Measurements from ENCODE around the gene COMMD1.
"Not testable (repeated sequence)": the region's sequence is repeated elsewhere in the genome, so short reads cannot be mapped to it uniquely, and the experiment has no call there.

Gene COMMD1

DNA sequence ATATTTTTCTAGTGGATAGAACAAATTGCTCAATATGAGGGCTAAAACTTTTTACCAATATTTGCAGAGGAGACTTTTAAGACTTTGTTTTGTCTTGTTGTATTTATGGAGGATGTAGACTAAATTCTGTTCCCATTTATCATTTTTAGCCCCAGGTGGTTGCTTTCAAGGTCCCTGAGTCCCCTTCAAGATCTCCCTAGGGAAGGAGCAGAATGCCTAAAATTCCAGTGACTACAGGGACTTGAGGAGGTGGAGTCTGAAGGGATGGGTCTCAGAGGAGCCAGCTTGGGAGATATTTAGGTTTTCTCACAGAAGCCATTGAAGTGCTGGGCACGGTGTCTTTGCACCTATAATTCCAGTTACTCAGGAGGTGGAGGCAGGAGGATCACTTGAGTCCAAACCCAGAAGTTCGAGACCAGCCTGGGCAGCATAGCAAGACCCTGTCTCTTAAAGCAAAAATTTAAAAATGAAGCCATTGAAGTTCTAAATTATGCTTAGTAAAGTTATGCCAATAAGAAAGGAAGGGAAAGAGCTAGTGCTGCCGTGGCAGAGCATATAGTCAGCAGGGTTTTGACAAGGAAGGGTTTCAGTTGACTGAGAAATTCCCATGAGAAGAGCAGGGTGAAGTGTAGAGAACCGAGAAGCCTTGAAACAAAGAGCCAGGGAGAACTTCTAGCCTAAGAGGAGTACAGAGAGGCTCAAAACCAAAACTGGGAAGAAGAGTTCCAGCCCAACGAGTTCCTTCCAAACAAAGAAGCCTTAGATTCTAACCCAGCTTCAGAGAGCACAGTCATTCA lies 43.4 kb downstream of the COMMD1 start:
- TF ChIP-seq, protein P1, sequence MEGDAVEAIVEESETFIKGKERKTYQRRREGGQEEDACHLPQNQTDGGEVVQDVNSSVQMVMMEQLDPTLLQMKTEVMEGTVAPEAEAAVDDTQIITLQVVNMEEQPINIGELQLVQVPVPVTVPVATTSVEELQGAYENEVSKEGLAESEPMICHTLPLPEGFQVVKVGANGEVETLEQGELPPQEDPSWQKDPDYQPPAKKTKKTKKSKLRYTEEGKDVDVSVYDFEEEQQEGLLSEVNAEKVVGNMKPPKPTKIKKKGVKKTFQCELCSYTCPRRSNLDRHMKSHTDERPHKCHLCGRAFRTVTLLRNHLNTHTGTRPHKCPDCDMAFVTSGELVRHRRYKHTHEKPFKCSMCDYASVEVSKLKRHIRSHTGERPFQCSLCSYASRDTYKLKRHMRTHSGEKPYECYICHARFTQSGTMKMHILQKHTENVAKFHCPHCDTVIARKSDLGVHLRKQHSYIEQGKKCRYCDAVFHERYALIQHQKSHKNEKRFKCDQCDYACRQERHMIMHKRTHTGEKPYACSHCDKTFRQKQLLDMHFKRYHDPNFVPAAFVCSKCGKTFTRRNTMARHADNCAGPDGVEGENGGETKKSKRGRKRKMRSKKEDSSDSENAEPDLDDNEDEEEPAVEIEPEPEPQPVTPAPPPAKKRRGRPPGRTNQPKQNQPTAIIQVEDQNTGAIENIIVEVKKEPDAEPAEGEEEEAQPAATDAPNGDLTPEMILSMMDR (IDR thresholded peaks at IDR 0.05; ENCODE audit: low read depth, low read length): no peak
- no peak for DNase-seq (ENCODE audit: extremely low read depth, low read depth)

DNA sequence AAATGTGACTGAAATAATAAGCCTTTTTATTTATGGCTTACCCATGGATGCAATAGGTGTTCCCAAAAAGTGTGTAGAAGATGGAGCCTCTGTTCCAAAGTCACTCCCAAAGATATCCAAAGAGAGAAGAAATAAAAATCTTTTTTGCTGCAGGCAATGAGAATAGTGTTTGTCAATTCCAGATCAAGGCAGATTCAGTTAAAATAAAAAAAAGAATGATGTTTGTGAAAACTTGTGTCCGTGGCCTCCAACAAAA lies 43.9 kb downstream of the COMMD1 start:
- DNase-seq (ENCODE audit: extremely low read depth, low read depth): no peak

DNA sequence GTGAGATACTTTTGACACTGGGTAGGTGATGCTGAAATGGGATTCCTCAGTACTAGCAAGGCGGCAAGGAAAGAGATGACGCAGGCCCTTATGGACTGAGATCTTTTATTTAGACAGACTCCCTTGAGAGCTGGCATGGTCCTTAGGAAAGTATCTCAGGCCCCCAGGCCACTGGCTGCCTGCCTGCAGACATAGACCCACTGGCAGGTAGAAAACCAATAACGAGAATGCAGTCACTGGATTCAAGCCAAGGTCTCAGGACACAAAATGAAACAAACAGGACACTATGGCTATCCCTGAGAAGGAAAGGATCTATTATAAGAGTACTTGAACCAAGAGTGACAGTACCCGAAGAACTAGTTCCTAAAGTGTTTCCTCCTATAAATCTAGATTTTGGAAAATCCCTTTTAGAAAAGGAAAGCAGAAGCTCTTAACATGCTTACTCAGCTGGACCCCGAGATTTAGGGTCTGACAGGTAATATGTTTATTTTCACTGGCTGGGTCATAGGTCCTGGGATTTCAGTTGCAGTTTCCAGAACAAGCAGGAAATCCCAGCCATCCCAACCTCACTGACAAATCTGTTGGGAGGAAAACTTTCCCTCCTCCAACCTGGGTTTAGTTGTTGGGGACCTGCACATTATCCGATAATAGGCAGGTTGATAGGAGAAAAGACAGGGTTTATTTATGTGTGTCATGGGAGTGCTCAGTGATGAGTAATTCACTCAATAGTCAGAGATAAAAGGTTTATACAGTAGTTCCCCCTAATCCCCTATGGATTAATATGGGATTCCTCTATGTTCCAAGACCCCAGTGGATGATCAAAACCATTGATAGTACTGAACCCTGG lies 44.5 kb downstream of the COMMD1 start:
- no peak for DNase-seq (ENCODE audit: extremely low read depth, low read depth)
- TF ChIP-seq, protein P1 (IDR thresholded peaks at IDR 0.05; ENCODE audit: low read depth, low read length): no peak

More for the DNA sequence above, 43.9 kb downstream of the COMMD1 start:
- TF ChIP-seq, protein P1 (IDR thresholded peaks at IDR 0.05; ENCODE audit: low read depth, low read length): no peak

DNA sequence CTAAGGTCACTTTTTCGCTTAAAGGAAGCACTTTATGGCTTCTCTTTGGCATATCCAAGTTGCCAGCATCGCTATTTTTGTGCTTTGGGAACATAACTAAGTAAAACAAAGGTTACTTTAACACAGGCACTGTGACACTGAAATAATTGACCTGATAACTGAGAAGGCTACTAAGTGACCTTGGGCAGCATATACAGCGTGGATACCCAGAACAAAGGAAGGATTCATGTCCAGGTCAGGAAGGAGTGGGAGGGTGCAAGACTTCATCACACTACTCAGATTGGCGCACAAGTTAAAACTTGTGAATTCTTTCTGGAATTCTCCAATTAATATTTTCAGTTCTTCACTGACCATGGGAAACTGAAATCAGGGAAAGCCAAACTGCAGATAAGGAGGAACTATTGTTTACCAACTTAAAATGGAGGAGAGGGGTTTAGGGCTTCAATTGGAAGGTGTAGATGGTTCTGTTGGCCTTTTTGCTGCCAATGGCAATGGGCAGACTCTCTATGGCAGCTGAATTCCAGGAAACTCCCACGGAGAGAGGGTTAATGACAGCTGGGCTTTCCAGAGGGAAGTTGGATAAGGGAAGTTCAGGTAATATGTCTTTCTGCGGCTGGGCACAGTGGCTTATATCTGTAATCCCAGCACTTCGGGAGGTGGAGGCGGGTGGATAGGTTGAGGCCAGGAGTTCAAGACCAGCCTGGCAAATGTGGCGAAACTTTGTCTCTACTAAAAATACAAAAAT lies 45.3 kb downstream of the COMMD1 start:
- no peak for DNase-seq (ENCODE audit: extremely low read depth, low read depth)
- TF ChIP-seq, protein P1 (IDR thresholded peaks at IDR 0.05; ENCODE audit: low read depth, low read length): no peak

DNA sequence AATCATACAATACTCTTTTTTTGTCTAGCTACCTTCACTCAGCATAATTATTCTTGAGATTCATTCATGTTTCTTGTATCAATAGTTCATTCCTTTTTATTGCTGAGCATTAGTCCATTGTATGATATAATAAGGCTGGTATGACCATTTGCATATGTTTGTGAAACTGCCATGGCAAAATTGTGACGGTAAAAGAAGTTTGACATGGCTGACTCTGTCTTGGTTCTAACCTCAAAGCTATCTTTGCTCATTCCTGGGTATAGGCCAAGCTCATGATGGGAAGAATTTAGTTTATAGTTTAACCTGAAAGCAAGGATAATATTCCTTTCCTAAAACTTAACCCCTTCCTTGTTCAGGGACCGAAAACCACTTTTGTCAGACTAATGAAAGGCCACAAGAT lies 46.4 kb downstream of the COMMD1 start:
- TF ChIP-seq, protein P1 (IDR thresholded peaks at IDR 0.05; ENCODE audit: low read depth, low read length): no peak
- DNase-seq (ENCODE audit: extremely low read depth, low read depth): no peak

DNA sequence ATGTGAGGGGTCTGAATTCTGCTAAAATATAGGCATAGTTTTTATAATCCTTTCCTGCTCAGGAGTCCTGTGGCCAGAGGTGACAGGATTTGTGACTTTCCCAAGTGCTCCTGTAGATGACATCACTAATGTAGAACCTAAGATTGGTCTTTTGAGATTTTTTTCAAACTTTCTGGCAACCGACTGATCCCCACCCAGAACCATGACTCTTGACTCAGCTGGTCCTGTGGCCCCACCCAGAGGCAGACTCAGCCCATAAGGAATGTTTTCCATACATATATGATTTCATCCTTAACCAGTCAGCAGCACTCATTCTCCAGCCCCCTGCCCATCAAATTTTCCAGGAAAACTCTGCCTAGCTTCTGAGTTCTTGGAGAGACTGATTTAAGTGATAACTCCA lies 46.8 kb downstream of the COMMD1 start:
- no peak for DNase-seq (ENCODE audit: extremely low read depth, low read depth)

DNA sequence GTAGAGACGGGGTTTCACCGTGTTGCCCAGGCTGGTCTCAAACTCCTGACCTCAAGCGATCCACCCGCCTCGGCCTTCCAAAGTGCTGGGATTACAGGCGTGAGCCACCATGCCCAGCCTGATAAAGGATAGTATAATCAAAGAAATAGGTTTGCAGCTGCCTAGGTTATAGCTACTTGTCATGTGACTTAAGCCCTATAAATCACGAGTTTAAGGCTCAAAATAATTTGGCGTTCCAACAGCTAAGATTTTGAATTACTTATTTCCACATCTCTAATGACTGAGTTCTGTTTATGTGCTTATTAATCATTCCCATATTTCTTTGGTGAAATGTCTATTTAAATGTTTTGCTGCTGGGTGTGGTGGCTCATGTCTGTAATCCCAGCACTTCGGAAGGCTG lies 49.4 kb downstream of the COMMD1 start:
- not testable (repeated sequence) for DNase-seq (ENCODE audit: extremely low read depth, low read depth)

More for the DNA sequence above, 46.8 kb downstream of the COMMD1 start:
- TF ChIP-seq, protein P1 (IDR thresholded peaks at IDR 0.05; ENCODE audit: low read depth, low read length): no peak

Measured in AG09319 (cell line).